ENCODE results near the gene LHPP.

GRCh38 chr10:124592736-124593430, 131.3 kb downstream of the LHPP start:
- TF ChIP-seq, protein P1, sequence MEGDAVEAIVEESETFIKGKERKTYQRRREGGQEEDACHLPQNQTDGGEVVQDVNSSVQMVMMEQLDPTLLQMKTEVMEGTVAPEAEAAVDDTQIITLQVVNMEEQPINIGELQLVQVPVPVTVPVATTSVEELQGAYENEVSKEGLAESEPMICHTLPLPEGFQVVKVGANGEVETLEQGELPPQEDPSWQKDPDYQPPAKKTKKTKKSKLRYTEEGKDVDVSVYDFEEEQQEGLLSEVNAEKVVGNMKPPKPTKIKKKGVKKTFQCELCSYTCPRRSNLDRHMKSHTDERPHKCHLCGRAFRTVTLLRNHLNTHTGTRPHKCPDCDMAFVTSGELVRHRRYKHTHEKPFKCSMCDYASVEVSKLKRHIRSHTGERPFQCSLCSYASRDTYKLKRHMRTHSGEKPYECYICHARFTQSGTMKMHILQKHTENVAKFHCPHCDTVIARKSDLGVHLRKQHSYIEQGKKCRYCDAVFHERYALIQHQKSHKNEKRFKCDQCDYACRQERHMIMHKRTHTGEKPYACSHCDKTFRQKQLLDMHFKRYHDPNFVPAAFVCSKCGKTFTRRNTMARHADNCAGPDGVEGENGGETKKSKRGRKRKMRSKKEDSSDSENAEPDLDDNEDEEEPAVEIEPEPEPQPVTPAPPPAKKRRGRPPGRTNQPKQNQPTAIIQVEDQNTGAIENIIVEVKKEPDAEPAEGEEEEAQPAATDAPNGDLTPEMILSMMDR (IDR thresholded peaks at IDR 0.05 in 8 of 11, conservative IDR thresholded peaks at IDR 0.05 in 3 of 11), result no peak
- no peak for TF ChIP-seq POLR2A (IDR thresholded peaks at IDR 0.05)

All from spleen (tissue), 7 donors.